Glomerular endothelial cell (primary cell): ENCODE measurements around the gene CCDC63. TPM values are rescaled to one million over a fixed set of nuclear protein-coding genes. Genes with fewer than 3 reads are reported as not detected.

Experiments
- DNase-seq: peaks from one replicate; pipeline ENCODE4 v3.0.0-alpha.2; 2011; ENCODE audit warnings: low read depth, low spot score; ENCODE audit errors: extremely low read depth
- total RNA-seq: library from RNA; depleted of rRNA; stranded (reverse); fragments of >200 nt; gene quantifications from 2 replicates; pipeline ENCODE4 v1.2.3, GENCODE V29; 2015

Gene CCDC63
- total RNA-seq, 1 donor from 2014 or later: not detected

GRCh38 chr12:110880651-110881050, 33.9 kb downstream of the CCDC63 start:
- DNase-seq: no peak

GRCh38 chr12:110883251-110883650, 36.5 kb downstream of the CCDC63 start:
- DNase-seq: no peak

GRCh38 chr12:110885152-110885840, 38.5 kb downstream of the CCDC63 start:
- no peak for DNase-seq

DNA sequence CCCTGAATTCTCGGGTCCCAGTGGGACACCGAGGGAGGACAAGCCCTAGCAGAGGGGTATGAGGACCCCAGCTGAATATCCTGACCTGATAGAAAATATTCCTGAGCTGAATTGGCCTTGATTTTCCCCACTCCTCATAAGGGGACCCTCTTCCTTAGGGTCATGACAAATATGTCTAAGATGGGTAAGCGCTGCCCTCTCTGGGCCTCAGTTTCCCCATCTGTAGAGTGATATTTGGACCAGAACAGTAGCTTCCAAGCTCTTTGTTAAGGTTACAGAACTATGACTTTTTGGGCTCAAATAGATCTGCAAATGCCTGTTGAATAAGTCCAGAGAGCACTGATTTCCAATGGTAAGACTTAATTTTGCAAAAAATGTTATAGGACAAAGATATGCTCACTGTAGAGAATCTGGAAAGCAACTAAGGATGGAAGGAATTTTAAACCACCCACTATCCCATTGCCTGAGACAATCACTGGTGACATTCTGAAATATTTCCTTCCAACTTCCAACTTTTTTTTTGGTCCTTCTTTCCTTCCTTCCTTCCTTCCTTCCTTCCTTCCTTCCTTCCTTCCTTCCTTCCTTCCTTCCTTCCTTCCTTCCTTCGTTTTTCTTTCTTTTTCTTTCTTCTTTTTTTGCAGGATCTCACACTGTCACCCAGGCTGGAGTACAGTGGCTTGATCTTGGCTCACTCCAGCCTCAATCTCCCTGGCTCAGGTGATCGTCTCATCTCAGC, 41.6 kb downstream of the CCDC63 start:
- DNase-seq: no peak

GRCh38 chr12:110889361-110889760, 42.6 kb downstream of the CCDC63 start:
- DNase-seq: no peak

GRCh38 chr12:110893956-110894355, 47.2 kb downstream of the CCDC63 start:
- DNase-seq: no peak

DNA sequence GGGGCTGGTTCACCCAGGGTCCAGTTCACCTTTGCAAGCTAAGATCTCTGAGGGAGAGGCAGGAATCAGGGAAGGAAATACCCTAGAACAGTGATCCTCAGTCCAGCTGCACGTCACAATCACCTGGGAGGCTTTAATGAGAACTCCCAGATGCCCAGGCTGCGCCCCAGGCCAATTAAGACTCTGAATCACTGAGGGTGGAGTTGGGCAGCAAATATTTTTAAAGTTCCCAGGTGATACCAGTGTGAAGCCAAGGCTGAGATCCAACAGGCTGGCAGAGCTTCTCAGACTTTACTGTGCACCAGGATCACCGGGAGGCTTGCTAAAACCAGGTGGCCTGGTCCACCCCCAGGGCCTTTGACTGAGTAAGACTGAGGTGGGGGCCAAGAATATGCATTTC, 49.8 kb downstream of the CCDC63 start:
- no peak for DNase-seq

DNA sequence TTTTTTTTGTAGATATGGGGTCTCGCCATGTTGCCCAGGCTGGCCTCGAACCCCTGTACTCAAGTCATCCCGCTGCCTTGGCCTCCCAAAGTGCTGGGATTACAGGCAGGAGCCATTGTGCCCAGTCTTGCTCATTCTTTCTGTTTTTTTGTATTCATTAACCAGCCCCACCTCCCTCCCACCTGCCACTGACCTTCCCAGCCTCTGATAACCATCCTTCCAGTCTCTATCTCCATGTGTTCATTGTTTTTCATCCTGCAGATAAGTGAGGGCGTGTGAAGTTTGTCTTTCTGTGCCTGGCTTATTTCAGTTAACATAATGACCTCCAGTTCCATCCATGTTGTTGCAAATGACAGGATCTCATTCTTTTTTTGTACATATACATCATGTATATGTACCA, 54.6 kb downstream of the CCDC63 start:
- no peak for DNase-seq

- no peak for DNase-seq
Observed at GRCh38 chr12:110903511-110903910, 56.7 kb downstream of the CCDC63 start.

DNA sequence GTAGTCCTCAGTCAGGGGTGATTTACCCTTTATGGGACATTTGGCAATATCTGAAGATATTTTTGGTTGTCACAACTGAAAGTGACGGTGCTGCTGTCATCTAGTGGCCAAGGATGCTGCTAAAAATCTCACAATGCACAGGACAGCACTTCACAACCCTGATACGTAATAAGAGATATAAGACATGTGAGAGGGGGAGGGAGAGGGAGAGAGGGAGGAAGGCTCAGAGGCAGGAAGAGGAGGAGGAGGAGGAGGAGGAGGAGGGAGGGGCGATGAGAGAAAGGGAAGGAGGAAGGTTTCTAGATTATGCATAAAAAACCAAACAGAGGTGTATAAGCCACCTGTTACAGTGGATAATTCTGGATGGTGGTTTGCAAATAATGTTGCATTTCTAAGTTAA, 59.3 kb downstream of the CCDC63 start:
- DNase-seq: no peak

DNA sequence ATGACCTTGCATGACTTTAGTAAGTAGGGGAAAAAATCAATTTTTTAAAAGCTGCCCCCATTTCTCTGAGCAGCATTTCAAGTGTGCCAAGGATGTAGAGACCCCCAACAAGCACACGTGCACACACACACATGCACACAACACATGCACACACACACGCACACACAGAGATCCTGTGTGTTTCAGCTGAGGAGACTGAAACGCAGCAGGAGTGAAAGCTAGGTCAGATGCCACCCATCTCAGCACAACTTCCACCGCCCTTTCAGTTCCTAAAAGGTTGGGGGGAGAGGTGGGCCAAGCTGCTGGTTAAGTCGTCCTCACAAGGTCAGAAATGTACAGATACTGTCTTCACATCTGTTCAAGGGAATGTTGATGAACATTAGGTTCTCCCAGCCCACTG, 59.7 kb downstream of the CCDC63 start:
- no peak for DNase-seq

DNA sequence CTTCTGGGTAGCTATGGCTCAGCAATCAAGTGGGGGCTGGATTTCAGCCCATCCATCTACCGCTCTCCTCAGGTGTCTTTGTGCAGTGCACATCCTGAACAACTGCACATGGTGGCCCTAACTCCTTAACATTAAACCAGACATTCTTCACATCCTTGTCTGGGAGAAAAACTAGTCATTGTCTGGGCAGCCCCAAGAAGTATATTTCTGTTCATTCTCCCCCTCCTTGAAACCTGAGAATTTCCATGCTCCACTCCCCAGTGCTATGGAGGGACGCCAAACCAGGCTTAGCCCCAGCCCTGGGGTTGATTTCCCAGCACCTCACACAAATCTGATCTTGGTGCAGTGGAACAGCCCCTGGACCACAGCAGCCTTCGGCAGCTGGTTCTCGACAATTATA, 60.2 kb downstream of the CCDC63 start:
- DNase-seq: no peak

DNA sequence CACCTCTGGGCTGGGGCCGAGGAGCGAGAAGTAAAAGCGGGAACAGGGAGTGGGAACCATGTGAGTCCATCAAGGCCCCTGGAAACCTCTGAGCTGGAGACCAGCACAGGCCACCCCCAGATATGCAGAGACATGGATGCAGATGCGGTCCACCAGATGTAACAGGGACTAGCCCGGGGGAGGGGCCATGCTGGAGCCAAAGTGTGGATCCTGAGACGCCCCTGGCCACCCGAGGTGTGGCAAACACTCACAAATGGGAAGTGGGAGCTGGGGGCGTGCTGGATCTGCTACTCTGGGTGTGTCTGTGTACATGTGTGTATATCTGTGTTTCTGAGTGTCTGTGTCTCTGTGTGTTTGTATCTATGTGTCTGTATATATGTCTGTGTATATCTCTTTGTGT, 60.8 kb downstream of the CCDC63 start:
- no peak for DNase-seq

DNA sequence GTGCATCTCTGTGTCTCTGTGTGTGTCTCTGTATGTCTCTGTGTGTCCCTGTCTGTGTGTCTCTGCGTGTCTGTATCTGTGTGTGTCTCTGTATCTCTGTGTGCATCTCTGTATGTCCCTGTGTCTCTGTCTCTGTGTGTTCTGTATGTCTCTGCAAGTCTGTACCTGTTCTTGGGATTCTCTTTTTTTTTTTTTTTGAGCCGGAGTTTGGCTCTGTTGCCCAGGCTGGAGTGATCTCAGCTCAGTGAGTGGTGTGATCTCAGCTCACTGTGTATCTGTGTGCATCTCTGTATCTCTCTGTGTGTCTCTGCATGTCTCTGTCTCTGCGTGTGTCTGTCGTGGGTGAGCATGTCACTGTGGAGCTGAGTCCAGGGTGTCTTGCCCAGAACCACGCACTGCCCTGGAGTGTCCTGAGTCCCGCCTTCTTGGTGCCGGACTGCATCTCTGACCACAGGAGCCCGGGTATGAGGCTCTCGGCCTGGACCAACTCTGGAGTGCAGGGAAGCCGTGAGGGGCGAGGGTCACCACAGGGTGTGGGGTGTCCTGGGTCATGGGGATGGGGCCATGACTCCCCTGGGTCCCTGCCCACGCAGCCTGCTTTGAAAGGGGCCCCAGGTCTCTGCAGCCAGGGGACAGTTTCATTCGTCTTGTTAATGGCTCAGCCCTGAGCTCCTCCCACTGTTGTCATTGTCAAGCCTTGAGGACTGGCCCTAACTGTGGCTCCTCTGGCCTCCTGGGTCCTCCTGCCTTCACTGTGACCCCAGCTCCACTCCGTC, 61.8 kb downstream of the CCDC63 start:
- no peak for DNase-seq

GRCh38 chr12:110912263-110912662, 65.5 kb downstream of the CCDC63 start:
- no peak for DNase-seq

- no peak for DNase-seq
Observed at GRCh38 chr12:110913119-110914056, 66.6 kb downstream of the CCDC63 start.

- DNase-seq: no peak
Observed at GRCh38 chr12:110916295-110916875, 69.6 kb downstream of the CCDC63 start.

DNA sequence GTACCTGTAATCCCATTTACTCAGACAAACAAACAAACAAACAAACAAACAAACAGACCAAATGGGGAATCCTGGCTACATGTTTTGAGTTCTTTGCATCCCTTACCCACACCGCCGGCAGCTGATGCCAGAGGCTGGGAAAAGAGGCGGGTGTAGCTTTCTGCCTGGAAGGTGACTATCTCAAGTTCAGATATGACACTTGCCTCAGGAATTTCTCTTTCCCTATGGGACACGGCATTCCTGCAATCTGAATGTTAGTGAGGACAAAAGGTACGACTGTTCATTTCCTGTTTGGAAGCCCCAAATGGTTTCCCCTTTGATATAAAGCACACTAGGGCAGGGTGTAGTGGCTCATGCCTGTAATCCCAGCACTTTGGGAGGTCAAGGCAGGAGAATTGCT, 70.7 kb downstream of the CCDC63 start:
- peak; percentile 56 for DNase-seq

DNA sequence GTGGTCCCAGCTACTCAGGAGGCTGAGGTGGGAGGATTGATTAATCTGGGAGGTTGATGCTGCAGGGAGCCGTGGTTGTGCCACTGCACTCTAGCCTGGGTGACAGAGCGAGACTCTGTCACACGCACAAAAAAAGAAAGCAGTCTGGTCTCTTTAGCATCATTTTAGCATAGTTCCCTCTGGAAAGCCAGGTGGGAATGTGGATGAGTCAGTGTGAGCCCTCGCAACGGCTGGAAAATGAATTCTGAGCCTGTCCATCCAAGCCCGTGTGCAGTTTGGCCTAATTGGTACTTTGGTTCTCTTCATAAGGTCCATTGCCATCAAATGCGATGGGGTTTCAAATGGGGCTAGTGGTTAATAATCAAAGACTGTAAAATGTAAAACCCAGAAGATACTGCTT, 71.2 kb downstream of the CCDC63 start:
- no peak for DNase-seq

DNA sequence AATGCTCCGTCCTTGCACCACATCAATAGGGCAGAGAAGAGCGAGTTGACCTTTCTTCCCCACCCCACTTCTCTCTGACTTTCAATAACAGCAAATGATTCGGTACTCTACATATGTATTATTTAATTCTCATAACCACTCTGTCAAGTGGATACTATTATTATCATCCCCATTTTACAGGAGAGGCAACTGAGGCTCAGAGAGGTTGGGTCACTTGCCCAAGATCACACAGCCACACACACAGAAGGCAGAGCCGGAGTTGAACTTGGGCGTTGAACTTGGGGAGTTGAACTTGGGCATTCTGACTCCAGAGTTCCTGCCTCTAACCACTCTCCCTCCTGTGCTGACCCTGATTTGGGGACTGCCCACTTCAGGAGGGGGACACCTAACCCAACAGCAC, 72.9 kb downstream of the CCDC63 start:
- DNase-seq: no peak
